ENCODE measurements around the gene ZDHHC17. TPM values are rescaled to one million over a fixed set of nuclear protein-coding genes. Genes with fewer than 3 reads are reported as not detected.
"Not testable (repeated sequence)": the region's sequence is repeated elsewhere in the genome, so short reads cannot be mapped to it uniquely, and the experiment has no call there.

Gene ZDHHC17
- total RNA-seq, 1 donor from 2014 or later, result 39.6 TPM

DNA sequence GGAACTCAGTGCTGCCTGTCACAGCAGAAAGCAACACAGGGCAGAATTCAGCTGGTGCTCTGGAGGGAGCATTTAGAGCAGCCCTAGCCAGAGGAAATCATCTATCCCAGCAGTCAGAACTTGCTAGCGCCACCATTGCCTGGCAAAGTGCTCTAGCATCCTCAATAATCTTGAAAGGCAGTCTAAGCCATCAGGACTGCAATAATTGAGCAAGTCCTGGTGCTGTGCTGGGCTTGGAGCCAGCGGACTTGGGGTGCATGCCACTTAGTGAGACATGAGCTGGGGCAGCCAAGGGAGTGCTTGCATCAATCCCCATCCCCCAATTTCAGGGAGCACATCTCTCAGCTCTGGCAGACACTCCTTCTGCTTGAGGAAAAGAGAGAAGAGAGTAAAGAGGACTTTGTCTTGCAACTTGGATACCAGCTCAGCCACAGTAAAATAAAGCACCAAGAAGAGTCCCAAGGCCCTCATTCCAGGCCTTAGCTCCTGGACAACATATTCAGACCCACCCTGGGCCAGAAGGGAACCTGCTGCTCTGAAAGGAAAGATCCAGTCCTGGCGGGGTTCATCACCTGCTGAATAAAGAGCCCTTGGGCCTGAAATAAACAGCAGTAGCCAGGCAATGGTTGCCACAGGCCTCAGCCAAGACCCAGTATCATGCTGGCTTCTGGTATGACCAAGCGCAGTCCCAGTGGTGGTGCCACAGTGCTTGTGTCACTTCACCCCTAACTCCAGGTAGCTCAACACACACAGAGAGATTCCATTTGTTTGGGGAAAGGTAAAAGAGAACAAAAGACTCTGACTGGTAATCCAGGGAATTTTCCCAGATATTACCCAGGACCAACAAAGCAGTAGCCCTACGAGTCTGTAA lies 44.5 kb upstream of the ZDHHC17 start:
- peak overlapping the region; percentile 86 for H3K27ac Mint-ChIP-seq (ENCODE audit: unreplicated experiment)
- no peaks in the 10 kb centered on the region for H3K9me3 Mint-ChIP-seq (ENCODE audit: low read depth)
- TF ChIP-seq, protein P1, sequence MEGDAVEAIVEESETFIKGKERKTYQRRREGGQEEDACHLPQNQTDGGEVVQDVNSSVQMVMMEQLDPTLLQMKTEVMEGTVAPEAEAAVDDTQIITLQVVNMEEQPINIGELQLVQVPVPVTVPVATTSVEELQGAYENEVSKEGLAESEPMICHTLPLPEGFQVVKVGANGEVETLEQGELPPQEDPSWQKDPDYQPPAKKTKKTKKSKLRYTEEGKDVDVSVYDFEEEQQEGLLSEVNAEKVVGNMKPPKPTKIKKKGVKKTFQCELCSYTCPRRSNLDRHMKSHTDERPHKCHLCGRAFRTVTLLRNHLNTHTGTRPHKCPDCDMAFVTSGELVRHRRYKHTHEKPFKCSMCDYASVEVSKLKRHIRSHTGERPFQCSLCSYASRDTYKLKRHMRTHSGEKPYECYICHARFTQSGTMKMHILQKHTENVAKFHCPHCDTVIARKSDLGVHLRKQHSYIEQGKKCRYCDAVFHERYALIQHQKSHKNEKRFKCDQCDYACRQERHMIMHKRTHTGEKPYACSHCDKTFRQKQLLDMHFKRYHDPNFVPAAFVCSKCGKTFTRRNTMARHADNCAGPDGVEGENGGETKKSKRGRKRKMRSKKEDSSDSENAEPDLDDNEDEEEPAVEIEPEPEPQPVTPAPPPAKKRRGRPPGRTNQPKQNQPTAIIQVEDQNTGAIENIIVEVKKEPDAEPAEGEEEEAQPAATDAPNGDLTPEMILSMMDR (IDR thresholded peaks at IDR 0.05), result no peak
- no peaks in the 10 kb centered on the region for H3K27me3 Mint-ChIP-seq (ENCODE audit: low read depth)
- no peaks in the 10 kb centered on the region for H3K36me3 Mint-ChIP-seq (ENCODE audit: low read depth)
- DNase-seq (ENCODE audit: low spot score), result no peak
- H3K4me3 Mint-ChIP-seq (ENCODE audit: unreplicated experiment), result no peak overlapping the region
- H3K4me1 Mint-ChIP-seq (ENCODE audit: low read depth), result peaks cover 39% of the 10 kb centered on the region

DNA sequence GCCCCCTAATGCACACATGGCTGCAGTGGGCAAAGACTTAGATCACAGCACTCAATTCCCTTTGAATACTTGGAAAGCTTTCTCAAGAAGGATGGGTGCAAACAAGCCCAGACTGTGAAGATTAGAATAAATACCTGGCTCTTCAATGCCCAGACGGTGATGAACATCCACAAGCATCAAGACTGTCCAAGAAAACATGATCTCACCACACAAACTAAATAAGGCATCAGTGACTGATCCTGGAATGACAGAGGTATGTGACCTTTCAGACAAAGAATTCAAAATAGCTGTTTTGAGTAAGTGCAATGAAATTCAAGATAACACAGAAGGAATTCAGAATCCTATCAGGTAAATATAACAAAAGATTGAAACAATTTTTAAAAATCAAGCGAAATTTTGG lies 43.8 kb upstream of the ZDHHC17 start:
- Mint-ChIP-seq H3K27me3 (ENCODE audit: low read depth) (no peaks in the 10 kb centered on the region), H3K9me3 (ENCODE audit: low read depth) (no peaks in the 10 kb centered on the region), H3K4me3 (ENCODE audit: unreplicated experiment) (no peak overlapping the region), H3K27ac (ENCODE audit: unreplicated experiment) (peak overlapping the region; percentile 41), H3K36me3 (ENCODE audit: low read depth) (no peaks in the 10 kb centered on the region), H3K4me1 (ENCODE audit: low read depth) (peaks cover 39% of the 10 kb centered on the region)
- no peak for DNase-seq (ENCODE audit: low spot score)
- TF ChIP-seq, protein P1 (IDR thresholded peaks at IDR 0.05), result no peak

DNA sequence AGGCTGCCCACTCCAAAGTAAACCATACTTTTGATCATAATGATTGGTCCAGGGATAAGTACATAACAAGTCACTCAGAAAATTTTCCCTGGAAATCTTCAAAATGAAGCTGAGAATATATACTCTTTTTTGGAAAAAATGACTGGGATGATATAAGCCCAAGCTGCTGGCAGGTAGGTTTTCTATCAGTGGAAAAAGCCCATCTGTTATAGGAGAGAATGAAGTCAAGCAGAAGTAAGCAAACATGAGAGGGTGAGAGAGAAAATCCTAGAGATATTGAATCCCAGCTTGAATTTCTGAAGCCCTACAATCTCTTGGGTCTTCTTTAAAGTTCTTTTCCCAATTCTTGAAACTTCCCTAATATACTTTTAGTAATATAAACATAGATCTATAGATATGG lies 37.3 kb upstream of the ZDHHC17 start:
- DNase-seq (ENCODE audit: low spot score), result no peak
- Mint-ChIP-seq H3K9me3 (ENCODE audit: low read depth) (no peaks in the 10 kb centered on the region), H3K27ac (ENCODE audit: unreplicated experiment) (no peak overlapping the region), H3K4me3 (ENCODE audit: unreplicated experiment) (no peak overlapping the region), H3K36me3 (ENCODE audit: low read depth) (no peaks in the 10 kb centered on the region), H3K4me1 (ENCODE audit: low read depth) (no peaks in the 10 kb centered on the region), H3K27me3 (ENCODE audit: low read depth) (no peaks in the 10 kb centered on the region)
- TF ChIP-seq, protein P1 (IDR thresholded peaks at IDR 0.05), result no peak

DNA sequence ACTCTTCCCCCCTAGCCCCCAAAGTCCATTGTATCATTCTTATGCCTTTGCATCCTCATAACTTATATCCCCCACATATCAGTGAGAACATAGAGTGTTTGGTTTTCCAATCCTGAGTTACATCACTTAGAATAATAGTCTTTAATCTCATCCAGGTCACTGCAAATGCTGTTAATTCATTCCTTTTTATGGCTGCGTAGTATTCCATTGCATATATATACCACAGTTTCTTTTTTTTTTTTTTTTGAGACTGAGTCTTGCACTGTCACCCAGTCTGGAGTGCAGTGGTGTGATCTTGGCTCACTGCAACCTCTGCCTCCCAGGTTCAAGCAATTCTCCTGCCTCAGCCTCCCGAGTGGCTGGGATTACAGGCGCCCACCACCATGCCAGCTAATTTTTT lies 31.7 kb upstream of the ZDHHC17 start:
- H3K27me3 Mint-ChIP-seq (ENCODE audit: low read depth); H3K4me3 Mint-ChIP-seq (ENCODE audit: unreplicated experiment); H3K27ac Mint-ChIP-seq (ENCODE audit: unreplicated experiment); DNase-seq (ENCODE audit: low spot score); H3K4me1 Mint-ChIP-seq (ENCODE audit: low read depth): not testable (repeated sequence)
- peaks cover 16% of the 10 kb centered on the region for H3K36me3 Mint-ChIP-seq (ENCODE audit: low read depth)
- H3K9me3 Mint-ChIP-seq (ENCODE audit: low read depth), result peaks cover 28% of the 10 kb centered on the region

DNA sequence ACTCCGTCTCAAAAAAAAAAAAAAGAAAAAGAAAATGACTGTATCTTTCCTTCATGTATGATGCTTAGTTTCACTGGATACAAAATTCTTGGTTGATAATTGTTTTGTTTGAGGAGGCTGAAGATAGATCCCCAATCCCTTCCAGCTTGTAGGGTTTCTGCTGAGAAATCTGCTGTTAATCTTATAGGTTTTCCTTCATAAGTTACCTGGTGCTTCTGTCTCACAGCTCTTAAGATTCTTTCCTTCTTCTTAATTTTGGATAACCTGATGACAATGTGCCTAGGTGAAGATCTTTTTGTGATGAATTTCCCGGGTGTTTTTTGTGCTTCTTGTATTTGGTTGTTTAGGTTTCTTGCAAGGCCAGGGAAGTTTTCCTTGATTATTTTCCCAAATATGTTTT lies 26.2 kb upstream of the ZDHHC17 start:
- H3K4me1 Mint-ChIP-seq (ENCODE audit: low read depth); H3K4me3 Mint-ChIP-seq (ENCODE audit: unreplicated experiment); H3K27ac Mint-ChIP-seq (ENCODE audit: unreplicated experiment); DNase-seq (ENCODE audit: low spot score); H3K27me3 Mint-ChIP-seq (ENCODE audit: low read depth): not testable (repeated sequence)
- Mint-ChIP-seq H3K9me3 (ENCODE audit: low read depth) (peaks cover 37% of the 10 kb centered on the region), H3K36me3 (ENCODE audit: low read depth) (peaks cover 24% of the 10 kb centered on the region)

DNA sequence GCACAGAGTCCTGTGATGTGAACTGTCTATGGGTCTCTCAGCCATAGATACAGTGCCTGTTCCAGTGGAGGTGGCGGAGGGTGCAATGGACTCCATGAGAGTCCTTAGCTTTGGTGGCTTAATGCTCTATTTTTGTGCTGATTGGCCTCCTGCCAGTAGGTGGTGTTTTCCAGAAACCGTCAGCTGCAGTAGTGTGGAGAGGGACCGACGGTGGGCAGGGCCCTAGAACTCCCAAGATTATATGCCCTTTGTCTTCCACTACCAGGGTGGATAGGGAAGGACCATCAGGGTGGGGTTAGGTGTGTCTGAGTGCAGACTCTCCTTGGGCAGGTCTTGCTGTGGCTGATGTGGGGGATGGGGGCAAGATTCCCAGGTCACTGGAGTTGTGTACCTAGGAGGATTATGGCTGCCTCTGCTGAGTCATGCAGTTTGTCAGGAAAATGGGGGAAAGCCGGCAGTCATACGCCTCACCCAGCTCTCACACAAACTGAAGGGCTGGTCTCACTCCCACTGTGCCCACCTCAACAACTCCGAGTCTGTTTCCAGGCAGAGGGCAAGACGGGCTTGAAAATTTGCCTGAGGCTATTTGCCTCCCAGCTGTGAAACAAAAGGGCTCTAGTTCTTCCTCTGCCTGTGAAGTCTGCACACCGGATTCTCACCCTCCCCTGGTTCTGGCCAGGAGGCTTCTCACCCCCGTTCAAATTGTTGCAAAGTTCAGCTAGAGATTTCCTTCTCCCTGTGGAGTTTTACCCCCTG lies 24.9 kb upstream of the ZDHHC17 start:
- no peak overlapping the region for H3K27ac Mint-ChIP-seq (ENCODE audit: unreplicated experiment)
- no peaks in the 10 kb centered on the region for H3K27me3 Mint-ChIP-seq (ENCODE audit: low read depth)
- no peaks in the 10 kb centered on the region for H3K4me1 Mint-ChIP-seq (ENCODE audit: low read depth)
- peaks cover 16% of the 10 kb centered on the region for H3K36me3 Mint-ChIP-seq (ENCODE audit: low read depth)
- TF ChIP-seq, protein P1 (IDR thresholded peaks at IDR 0.05), result no peak
- no peak overlapping the region for H3K4me3 Mint-ChIP-seq (ENCODE audit: unreplicated experiment)
- peaks cover 24% of the 10 kb centered on the region for H3K9me3 Mint-ChIP-seq (ENCODE audit: low read depth)
- no peak for DNase-seq (ENCODE audit: low spot score)

All from chondrocyte (in vitro differentiated cells).